Left forelimb (tissue), 1 donor: Measurements from ENCODE around the gene MAP3K7.
A peak's percentile ranks its signal among the peaks of the same experiment; 100 is the strongest.

ENCODE experiments used
- DNase-seq: peaks from one replicate; pipeline ENCODE4 v3.0.0-alpha.2; 2018; ENCODE audit warnings: low spot score

MAP3K7 gene

GRCh38 chr6:90484385-90484784 is 102.5 kb downstream of the MAP3K7 start:
- DNase-seq, result no peak

GRCh38 chr6:90483956-90484355 is 102.9 kb downstream of the MAP3K7 start:
- no peak for DNase-seq

- DNase-seq, result no peak
These were observed 103.6 kb downstream of the MAP3K7 start for GRCh38 chr6:90483116-90483839.

- no peak for DNase-seq
These were observed 106.2 kb downstream of the MAP3K7 start for GRCh38 chr6:90480666-90481065.

- DNase-seq, result no peak
These were observed 107.3 kb downstream of the MAP3K7 start for GRCh38 chr6:90479603-90479926.

GRCh38 chr6:90478789-90479602 is 107.9 kb downstream of the MAP3K7 start:
- peak; percentile 80 for DNase-seq

GRCh38 chr6:90478278-90478677 is 108.6 kb downstream of the MAP3K7 start:
- no peak for DNase-seq

GRCh38 chr6:90477366-90477765 is 109.5 kb downstream of the MAP3K7 start:
- DNase-seq, result no peak

GRCh38 chr6:90472716-90473115 is 114.2 kb downstream of the MAP3K7 start:
- no peak for DNase-seq

- DNase-seq, result no peak
These were observed 115.6 kb downstream of the MAP3K7 start for GRCh38 chr6:90471263-90471662.

GRCh38 chr6:90469906-90470305 is 117.0 kb downstream of the MAP3K7 start:
- DNase-seq, result no peak

- no peak for DNase-seq
These were observed 118.0 kb downstream of the MAP3K7 start for GRCh38 chr6:90468859-90469258.

GRCh38 chr6:90468080-90468479 is 118.8 kb downstream of the MAP3K7 start:
- no peak for DNase-seq

GRCh38 chr6:90467546-90467945 is 119.3 kb downstream of the MAP3K7 start:
- DNase-seq, result no peak

GRCh38 chr6:90466154-90466940 is 120.5 kb downstream of the MAP3K7 start:
- no peak for DNase-seq

- no peak for DNase-seq
These were observed 121.2 kb downstream of the MAP3K7 start for GRCh38 chr6:90465686-90466085.

- DNase-seq, result no peak
These were observed 122.4 kb downstream of the MAP3K7 start for GRCh38 chr6:90464507-90464906.

GRCh38 chr6:90463874-90464273 is 123.0 kb downstream of the MAP3K7 start:
- DNase-seq, result no peak
